Rectal smooth muscle tissue (tissue), 1 donor: ENCODE data around the gene NOC4L.

Experiments used
- H3K27ac ChIP-seq: one replicate; pipeline ENCODE4 v1.7.0; 2013; ENCODE audit warnings: low read depth, low read length, inconsistent platforms
- H3K27me3 ChIP-seq: one replicate; pipeline ENCODE4 v1.7.0; 2013; ENCODE audit warnings: low read length; ENCODE audit not compliant: control insufficient read depth, insufficient read depth
- H3K36me3 ChIP-seq: one replicate; pipeline ENCODE4 v1.7.0; 2013; ENCODE audit warnings: low read length; ENCODE audit not compliant: control insufficient read depth, insufficient read depth
- H3K4me1 ChIP-seq: one replicate; pipeline ENCODE4 v1.7.0; 2013; ENCODE audit warnings: low read length; ENCODE audit not compliant: control insufficient read depth, insufficient read depth
- H3K4me3 ChIP-seq: one replicate; pipeline ENCODE4 v1.7.0; 2013; ENCODE audit warnings: low read length
- H3K9ac ChIP-seq: one replicate; pipeline ENCODE4 v1.7.0; 2013; ENCODE audit warnings: low read length

NOC4L gene

DNA sequence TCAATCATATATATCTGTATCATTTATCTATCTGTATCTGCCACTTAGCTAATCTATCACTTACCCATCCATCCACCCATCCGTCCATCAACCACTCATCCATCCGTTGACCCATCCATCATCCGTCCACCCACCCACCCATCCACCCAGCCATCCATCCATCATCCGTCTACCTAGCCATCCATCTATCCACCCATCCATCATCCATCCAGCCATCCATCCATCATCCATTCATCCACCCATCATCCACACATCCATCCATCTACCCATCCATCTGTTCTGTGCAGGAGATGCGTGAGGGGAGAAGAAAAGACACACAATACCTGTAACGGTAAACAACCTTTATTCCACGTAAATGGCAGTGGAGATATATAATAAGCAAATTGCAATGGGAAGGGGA lies 20.2 kb downstream of the NOC4L start:
- H3K9ac ChIP-seq: no peak overlapping the region
- no peaks in the 10 kb centered on the region for H3K36me3 ChIP-seq
- H3K27ac ChIP-seq: no peak overlapping the region
- no peaks in the 10 kb centered on the region for H3K4me1 ChIP-seq
- H3K4me3 ChIP-seq: no peak overlapping the region
- peaks cover under 1% of the 10 kb centered on the region for H3K27me3 ChIP-seq

DNA sequence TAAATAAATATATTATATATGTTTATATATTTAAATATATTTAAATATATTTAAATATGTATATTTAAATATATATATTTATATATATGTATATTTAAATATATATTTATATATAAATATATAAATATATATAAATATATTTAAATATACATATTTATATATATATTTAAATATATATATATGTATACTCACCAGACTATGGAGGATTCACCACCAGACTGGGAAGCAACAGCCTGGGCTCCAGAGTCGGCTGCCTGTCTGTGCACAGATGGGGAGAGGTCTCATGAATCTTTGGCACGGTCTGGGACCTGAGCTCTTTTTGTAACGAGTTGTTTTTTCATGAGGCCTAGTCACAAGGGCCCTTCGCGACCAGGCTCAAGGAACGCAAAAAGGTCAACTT lies 21.3 kb downstream of the NOC4L start:
- Histone ChIP-seq H3K4me3 (no peak overlapping the region), H3K4me1 (no peaks in the 10 kb centered on the region), H3K9ac (no peak overlapping the region), H3K27me3 (peaks cover 3% of the 10 kb centered on the region), H3K27ac (no peak overlapping the region), H3K36me3 (no peaks in the 10 kb centered on the region)

DNA sequence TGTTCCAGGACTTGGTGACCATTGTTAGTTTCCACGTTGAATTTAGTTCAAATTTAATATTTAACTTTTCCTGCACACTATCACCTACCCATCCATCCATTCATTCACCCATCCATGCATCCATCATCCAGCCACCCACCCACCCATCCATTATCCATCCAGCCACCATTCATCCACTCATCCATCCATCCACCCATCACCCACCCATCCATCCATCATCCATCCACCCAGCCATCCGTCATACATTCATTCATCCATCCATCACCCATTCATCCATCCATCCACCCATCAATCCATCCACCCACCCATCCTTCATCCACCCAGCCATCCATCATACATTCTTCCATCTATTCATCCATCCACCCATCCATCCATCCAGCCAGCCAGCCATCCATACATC lies 21.8 kb downstream of the NOC4L start:
- Histone ChIP-seq H3K27ac (no peak overlapping the region), H3K4me1 (no peaks in the 10 kb centered on the region), H3K4me3 (no peak overlapping the region), H3K27me3 (peaks cover 3% of the 10 kb centered on the region), H3K9ac (no peak overlapping the region), H3K36me3 (no peaks in the 10 kb centered on the region)

GRCh38 chr12:132166801-132167591 lies 22.7 kb downstream of the NOC4L start:
- Histone ChIP-seq H3K36me3 (no peaks in the 10 kb centered on the region), H3K4me1 (no peaks in the 10 kb centered on the region), H3K27ac (no peak overlapping the region), H3K27me3 (peaks cover 3% of the 10 kb centered on the region), H3K9ac (no peak overlapping the region), H3K4me3 (no peak overlapping the region)

GRCh38 chr12:132167611-132168310 lies 23.5 kb downstream of the NOC4L start:
- Histone ChIP-seq H3K27ac (no peak overlapping the region), H3K4me3 (no peak overlapping the region), H3K9ac (no peak overlapping the region), H3K27me3 (peaks cover 3% of the 10 kb centered on the region), H3K4me1 (no peaks in the 10 kb centered on the region), H3K36me3 (no peaks in the 10 kb centered on the region)

- Histone ChIP-seq H3K36me3 (no peaks in the 10 kb centered on the region), H3K9ac (no peak overlapping the region), H3K4me1 (no peaks in the 10 kb centered on the region), H3K27ac (no peak overlapping the region), H3K4me3 (no peak overlapping the region), H3K27me3 (peaks cover 3% of the 10 kb centered on the region)
Measured at GRCh38 chr12:132168311-132169031, 24.2 kb downstream of the NOC4L start.

GRCh38 chr12:132169376-132169775 lies 25.1 kb downstream of the NOC4L start:
- H3K4me3 ChIP-seq: no peak overlapping the region
- H3K4me1 ChIP-seq: no peaks in the 10 kb centered on the region
- peaks cover 3% of the 10 kb centered on the region for H3K27me3 ChIP-seq
- H3K27ac ChIP-seq: no peak overlapping the region
- no peak overlapping the region for H3K9ac ChIP-seq
- no peaks in the 10 kb centered on the region for H3K36me3 ChIP-seq

GRCh38 chr12:132170094-132170636 lies 25.9 kb downstream of the NOC4L start:
- Histone ChIP-seq H3K9ac (no peak overlapping the region), H3K4me1 (no peaks in the 10 kb centered on the region), H3K27me3 (peaks cover 3% of the 10 kb centered on the region), H3K27ac (no peak overlapping the region), H3K36me3 (no peaks in the 10 kb centered on the region), H3K4me3 (no peak overlapping the region)

GRCh38 chr12:132170637-132171292 lies 26.5 kb downstream of the NOC4L start:
- no peak overlapping the region for H3K4me3 ChIP-seq
- no peaks in the 10 kb centered on the region for H3K36me3 ChIP-seq
- H3K9ac ChIP-seq: no peak overlapping the region
- H3K4me1 ChIP-seq: no peaks in the 10 kb centered on the region
- no peak overlapping the region for H3K27ac ChIP-seq
- H3K27me3 ChIP-seq: peaks cover 3% of the 10 kb centered on the region

GRCh38 chr12:132171293-132171967 lies 27.2 kb downstream of the NOC4L start:
- H3K4me3 ChIP-seq: no peak overlapping the region
- H3K9ac ChIP-seq: no peak overlapping the region
- H3K27me3 ChIP-seq: peaks cover 3% of the 10 kb centered on the region
- H3K4me1 ChIP-seq: no peaks in the 10 kb centered on the region
- H3K36me3 ChIP-seq: no peaks in the 10 kb centered on the region
- no peak overlapping the region for H3K27ac ChIP-seq

GRCh38 chr12:132171968-132172521 lies 27.8 kb downstream of the NOC4L start:
- Histone ChIP-seq H3K27ac (no peak overlapping the region), H3K27me3 (peaks cover 3% of the 10 kb centered on the region), H3K36me3 (no peaks in the 10 kb centered on the region), H3K4me3 (no peak overlapping the region), H3K9ac (no peak overlapping the region), H3K4me1 (no peaks in the 10 kb centered on the region)
